ENCODE results near the gene CASZ1. TPM values are rescaled to one million over a fixed set of nuclear protein-coding genes. Genes with fewer than 3 reads are reported as not detected.

CASZ1 gene
- total RNA-seq, 1 experiment from 2014 or later = 3.9 TPM

DNA sequence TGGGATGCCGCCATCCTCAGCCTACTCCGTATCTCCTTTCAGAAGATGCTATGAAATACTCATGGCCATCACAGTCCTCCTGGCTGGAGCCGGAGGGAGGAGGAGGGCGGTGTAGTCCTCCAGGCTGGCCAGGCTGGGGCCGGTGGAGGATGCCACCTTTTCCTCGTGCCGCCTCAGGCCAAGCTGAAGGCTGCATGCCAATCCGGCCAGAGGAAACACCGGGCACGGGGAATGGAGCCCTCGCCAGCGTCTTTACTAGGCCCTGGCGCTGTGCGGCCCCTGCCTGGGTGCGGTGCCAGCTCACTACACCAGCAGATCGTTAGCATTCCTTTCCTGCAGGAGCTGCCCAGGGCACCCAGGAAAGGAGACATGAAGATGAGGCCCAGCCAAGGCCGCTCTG is 70.1 kb downstream of the CASZ1 start:
- Histone ChIP-seq H3K9ac (ENCODE audit: extremely low read depth, insufficient read length, low read length) (no peak overlapping the region), H2BK20ac (ENCODE audit: low read depth, low read length, poor library complexity, severe bottlenecking) (no peak overlapping the region), H3K79me1 (ENCODE audit: insufficient read depth, low read depth, low read length, poor library complexity, severe bottlenecking) (no peaks in the 10 kb centered on the region), H3K4me2 (ENCODE audit: insufficient read depth, insufficient read length, low read length) (no peak overlapping the region), H3K56ac (ENCODE audit: insufficient read length, low read depth, low read length) (no peak overlapping the region), H2BK120ac (ENCODE audit: low read depth, low read length, poor library complexity, severe bottlenecking) (no peak overlapping the region), H3K27me3 (ENCODE audit: insufficient read depth, low read length) (no peaks in the 10 kb centered on the region), H2BK5ac (ENCODE audit: insufficient read length, low read length) (no peak overlapping the region), H3K14ac (ENCODE audit: insufficient read depth, low read length) (no peak overlapping the region), H3K23ac (ENCODE audit: insufficient read length, low read depth, low read length) (no peak overlapping the region), H4K20me1 (ENCODE audit: control insufficient read depth, insufficient read depth, insufficient read length) (no peaks in the 10 kb centered on the region), H2AK5ac (ENCODE audit: insufficient read length, low read length) (no peak overlapping the region), H3K9me3 (ENCODE audit: control insufficient read depth, low read depth, low read length) (no peaks in the 10 kb centered on the region), H3T11ph (ENCODE audit: low read length) (no peak overlapping the region), H2BK15ac (ENCODE audit: low read depth, low read length) (no peak overlapping the region), H3K79me2 (ENCODE audit: insufficient read depth, low read length) (no peaks in the 10 kb centered on the region), H3K4me1 (ENCODE audit: insufficient read depth, low read length) (no peaks in the 10 kb centered on the region; the same call in 1 of the 2 replicates), H2AFZ (ENCODE audit: low read length) (no peak overlapping the region), H4K91ac (ENCODE audit: insufficient read length, low read depth, low read length) (no peak overlapping the region), H4K5ac (ENCODE audit: insufficient read length, low read depth, low read length) (no peak overlapping the region), H3K4ac (ENCODE audit: low read depth, low read length) (no peak overlapping the region), H3K27ac (ENCODE audit: insufficient read length, low read depth, low read length) (no peak overlapping the region), H3K18ac (ENCODE audit: insufficient read length, low read depth, low read length) (no peak overlapping the region), H4K8ac (replicated peaks; ENCODE audit: insufficient read length, low read depth, low read length) (no peak overlapping the region), H2BK12ac (ENCODE audit: insufficient read length, low read depth, low read length) (no peak overlapping the region), H3K23me2 (ENCODE audit: insufficient read length, low read depth, low read length, poor library complexity, severe bottlenecking) (no peaks in the 10 kb centered on the region)
- Mint-ChIP-seq H3K27ac (no peak overlapping the region), H3K9me3 (no peaks in the 10 kb centered on the region; a peak in 1 of 5 replicates), H3K4me1 (peaks cover 7 to 44% of the 10 kb centered on the region in 2 experiments), H3K36me3 (ENCODE audit: insufficient read depth in 1 of 3, low read depth in 3 of 3) (no peaks in the 10 kb centered on the region), H3K27me3 (ENCODE audit: low read depth) (no peaks in the 10 kb centered on the region), H3K4me3 (no peak overlapping the region)
- TF ChIP-seq, protein P1, sequence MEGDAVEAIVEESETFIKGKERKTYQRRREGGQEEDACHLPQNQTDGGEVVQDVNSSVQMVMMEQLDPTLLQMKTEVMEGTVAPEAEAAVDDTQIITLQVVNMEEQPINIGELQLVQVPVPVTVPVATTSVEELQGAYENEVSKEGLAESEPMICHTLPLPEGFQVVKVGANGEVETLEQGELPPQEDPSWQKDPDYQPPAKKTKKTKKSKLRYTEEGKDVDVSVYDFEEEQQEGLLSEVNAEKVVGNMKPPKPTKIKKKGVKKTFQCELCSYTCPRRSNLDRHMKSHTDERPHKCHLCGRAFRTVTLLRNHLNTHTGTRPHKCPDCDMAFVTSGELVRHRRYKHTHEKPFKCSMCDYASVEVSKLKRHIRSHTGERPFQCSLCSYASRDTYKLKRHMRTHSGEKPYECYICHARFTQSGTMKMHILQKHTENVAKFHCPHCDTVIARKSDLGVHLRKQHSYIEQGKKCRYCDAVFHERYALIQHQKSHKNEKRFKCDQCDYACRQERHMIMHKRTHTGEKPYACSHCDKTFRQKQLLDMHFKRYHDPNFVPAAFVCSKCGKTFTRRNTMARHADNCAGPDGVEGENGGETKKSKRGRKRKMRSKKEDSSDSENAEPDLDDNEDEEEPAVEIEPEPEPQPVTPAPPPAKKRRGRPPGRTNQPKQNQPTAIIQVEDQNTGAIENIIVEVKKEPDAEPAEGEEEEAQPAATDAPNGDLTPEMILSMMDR (conservative IDR thresholded peaks at IDR 0.05) = no peak
- DNase-seq = no peak
- no CpG with 5 or more reads among the region's 17 CpGs for WGBS (ENCODE audit: extremely low coverage, insufficient read length, low lambda C conversion rate)

Data from H9 (cell line).